ENCODE data around the gene TSPOAP1. TPM values are rescaled to one million over a fixed set of nuclear protein-coding genes. Genes with fewer than 3 reads are reported as not detected.

TSPOAP1 gene
- total and polyA plus RNA-seq, 2 of the 13 experiments (the other 11 are each of a cell fraction or from before 2014, with no cell fraction given), result not detected

DNA sequence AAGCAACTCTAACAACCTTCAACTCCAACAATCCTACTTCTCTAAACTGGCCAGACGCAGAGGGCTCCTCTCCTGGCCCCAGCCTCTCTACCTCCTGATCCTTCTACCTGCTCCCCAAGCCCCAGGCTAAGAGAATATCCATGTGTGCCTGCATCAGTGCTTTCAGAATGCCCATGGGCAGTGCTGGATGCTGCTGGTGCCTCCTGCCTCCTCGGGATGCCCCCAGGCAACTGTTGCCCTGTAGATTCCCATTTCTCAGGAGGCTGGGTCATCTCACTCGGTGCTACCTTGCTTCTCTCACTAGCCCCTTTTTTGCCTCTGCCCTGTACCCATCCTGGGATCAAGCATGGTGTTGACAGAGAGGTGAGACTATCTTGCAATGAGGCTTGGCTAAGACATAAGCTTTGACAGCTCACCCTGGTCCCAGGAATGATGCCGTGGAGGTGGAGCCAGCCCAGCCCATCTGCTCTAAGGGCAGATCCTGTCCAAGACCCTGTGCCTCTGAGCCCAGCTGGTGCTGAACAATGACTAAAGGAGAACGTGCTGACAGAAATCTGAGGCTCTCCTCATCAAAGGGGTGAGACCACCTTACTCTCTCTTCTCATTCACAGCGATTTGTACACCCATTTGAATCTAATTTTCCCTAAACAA lies 42.8 kb upstream of the TSPOAP1 start (continued):
- TF ChIP-seq, protein P1, sequence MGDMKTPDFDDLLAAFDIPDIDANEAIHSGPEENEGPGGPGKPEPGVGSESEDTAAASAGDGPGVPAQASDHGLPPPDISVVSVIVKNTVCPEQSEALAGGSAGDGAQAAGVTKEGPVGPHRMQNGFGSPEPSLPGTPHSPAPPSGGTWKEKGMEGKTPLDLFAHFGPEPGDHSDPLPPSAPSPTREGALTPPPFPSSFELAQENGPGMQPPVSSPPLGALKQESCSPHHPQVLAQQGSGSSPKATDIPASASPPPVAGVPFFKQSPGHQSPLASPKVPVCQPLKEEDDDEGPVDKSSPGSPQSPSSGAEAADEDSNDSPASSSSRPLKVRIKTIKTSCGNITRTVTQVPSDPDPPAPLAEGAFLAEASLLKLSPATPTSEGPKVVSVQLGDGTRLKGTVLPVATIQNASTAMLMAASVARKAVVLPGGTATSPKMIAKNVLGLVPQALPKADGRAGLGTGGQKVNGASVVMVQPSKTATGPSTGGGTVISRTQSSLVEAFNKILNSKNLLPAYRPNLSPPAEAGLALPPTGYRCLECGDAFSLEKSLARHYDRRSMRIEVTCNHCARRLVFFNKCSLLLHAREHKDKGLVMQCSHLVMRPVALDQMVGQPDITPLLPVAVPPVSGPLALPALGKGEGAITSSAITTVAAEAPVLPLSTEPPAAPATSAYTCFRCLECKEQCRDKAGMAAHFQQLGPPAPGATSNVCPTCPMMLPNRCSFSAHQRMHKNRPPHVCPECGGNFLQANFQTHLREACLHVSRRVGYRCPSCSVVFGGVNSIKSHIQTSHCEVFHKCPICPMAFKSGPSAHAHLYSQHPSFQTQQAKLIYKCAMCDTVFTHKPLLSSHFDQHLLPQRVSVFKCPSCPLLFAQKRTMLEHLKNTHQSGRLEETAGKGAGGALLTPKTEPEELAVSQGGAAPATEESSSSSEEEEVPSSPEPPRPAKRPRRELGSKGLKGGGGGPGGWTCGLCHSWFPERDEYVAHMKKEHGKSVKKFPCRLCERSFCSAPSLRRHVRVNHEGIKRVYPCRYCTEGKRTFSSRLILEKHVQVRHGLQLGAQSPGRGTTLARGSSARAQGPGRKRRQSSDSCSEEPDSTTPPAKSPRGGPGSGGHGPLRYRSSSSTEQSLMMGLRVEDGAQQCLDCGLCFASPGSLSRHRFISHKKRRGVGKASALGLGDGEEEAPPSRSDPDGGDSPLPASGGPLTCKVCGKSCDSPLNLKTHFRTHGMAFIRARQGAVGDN (CRISPR knock-in tag; IDR thresholded peaks at IDR 0.05), result peak; percentile 50
- TF ChIP-seq ZNF282 (IDR thresholded peaks at IDR 0.05; ENCODE audit: partially characterized antibody) (no peak), RFXAP (CRISPR knock-in tag; IDR thresholded peaks at IDR 0.05; ENCODE audit: borderline replicate concordance) (no peak), ZNF343 (CRISPR knock-in tag; IDR thresholded peaks at IDR 0.05) (no peak), EP300 (IDR thresholded peaks at IDR 0.05; ENCODE audit: low read depth in 2 of 2, low read length in 2 of 2) (no peak), EP300 (CRISPR knock-in tag; IDR thresholded peaks at IDR 0.05; ENCODE audit: borderline replicate concordance) (0 out of 2 replicates have a peak, but pooled peaks have one; percentile 20), ZNF781 (CRISPR knock-in tag; IDR thresholded peaks at IDR 0.05; ENCODE audit: borderline replicate concordance, not compliant biosample characterization) (no peak), SMC3 (IDR thresholded peaks at IDR 0.05; ENCODE audit: low read length) (no peak), FOXK2 (IDR thresholded peaks at IDR 0.05) (no peak), RBM22 (optimal IDR thresholded peaks at IDR 0.05; ENCODE audit: low read length) (peak; percentile 83), SCMH1 (CRISPR knock-in tag; IDR thresholded peaks at IDR 0.05; ENCODE audit: borderline replicate concordance) (no peak), SRSF9 (IDR thresholded peaks at IDR 0.05; ENCODE audit: borderline replicate concordance, insufficient read depth, low read depth, low read length, poor library complexity, severe bottlenecking) (no peak), ZNF672 (CRISPR knock-in tag; IDR thresholded peaks at IDR 0.05) (no peak), GMEB2 (CRISPR knock-in tag; IDR thresholded peaks at IDR 0.05; ENCODE audit: low read depth) (no peak), ARNTL (CRISPR knock-in tag; IDR thresholded peaks at IDR 0.05) (no peak), HDAC1 (CRISPR knock-in tag; IDR thresholded peaks at IDR 0.05) (no peak), SOX13 (IDR thresholded peaks at IDR 0.05) (no peak), SOX13 (CRISPR knock-in tag; conservative IDR thresholded peaks at IDR 0.05 in 1 of 2, IDR thresholded peaks at IDR 0.05 in 1 of 2) (no peak), ZNF350 (CRISPR knock-in tag; IDR thresholded peaks at IDR 0.05; ENCODE audit: borderline replicate concordance, low read depth) (no peak), NCOA1 (CRISPR knock-in tag; IDR thresholded peaks at IDR 0.05) (no peak)
- TF ChIP-seq, protein P2, sequence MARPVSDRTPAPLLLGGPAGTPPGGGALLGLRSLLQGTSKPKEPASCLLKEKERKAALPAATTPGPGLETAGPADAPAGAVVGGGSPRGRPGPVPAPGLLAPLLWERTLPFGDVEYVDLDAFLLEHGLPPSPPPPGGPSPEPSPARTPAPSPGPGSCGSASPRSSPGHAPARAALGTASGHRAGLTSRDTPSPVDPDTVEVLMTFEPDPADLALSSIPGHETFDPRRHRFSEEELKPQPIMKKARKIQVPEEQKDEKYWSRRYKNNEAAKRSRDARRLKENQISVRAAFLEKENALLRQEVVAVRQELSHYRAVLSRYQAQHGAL (CRISPR knock-in tag; IDR thresholded peaks at IDR 0.05; ENCODE audit: not compliant biosample characterization), result no peak
- TF ChIP-seq, protein P3, sequence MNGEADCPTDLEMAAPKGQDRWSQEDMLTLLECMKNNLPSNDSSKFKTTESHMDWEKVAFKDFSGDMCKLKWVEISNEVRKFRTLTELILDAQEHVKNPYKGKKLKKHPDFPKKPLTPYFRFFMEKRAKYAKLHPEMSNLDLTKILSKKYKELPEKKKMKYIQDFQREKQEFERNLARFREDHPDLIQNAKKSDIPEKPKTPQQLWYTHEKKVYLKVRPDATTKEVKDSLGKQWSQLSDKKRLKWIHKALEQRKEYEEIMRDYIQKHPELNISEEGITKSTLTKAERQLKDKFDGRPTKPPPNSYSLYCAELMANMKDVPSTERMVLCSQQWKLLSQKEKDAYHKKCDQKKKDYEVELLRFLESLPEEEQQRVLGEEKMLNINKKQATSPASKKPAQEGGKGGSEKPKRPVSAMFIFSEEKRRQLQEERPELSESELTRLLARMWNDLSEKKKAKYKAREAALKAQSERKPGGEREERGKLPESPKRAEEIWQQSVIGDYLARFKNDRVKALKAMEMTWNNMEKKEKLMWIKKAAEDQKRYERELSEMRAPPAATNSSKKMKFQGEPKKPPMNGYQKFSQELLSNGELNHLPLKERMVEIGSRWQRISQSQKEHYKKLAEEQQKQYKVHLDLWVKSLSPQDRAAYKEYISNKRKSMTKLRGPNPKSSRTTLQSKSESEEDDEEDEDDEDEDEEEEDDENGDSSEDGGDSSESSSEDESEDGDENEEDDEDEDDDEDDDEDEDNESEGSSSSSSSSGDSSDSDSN (CRISPR knock-in tag; IDR thresholded peaks at IDR 0.05), result no peak

All from HepG2 (cell line).